ENCODE measurements around the gene PAK3. TPM values are rescaled to one million over a fixed set of nuclear protein-coding genes. Genes with fewer than 3 reads are reported as not detected.

PAK3 gene
- polyA plus RNA-seq, 4 donors, result under 0.01 to 0.53 (median 0.51) TPM; not detected in 1

DNA sequence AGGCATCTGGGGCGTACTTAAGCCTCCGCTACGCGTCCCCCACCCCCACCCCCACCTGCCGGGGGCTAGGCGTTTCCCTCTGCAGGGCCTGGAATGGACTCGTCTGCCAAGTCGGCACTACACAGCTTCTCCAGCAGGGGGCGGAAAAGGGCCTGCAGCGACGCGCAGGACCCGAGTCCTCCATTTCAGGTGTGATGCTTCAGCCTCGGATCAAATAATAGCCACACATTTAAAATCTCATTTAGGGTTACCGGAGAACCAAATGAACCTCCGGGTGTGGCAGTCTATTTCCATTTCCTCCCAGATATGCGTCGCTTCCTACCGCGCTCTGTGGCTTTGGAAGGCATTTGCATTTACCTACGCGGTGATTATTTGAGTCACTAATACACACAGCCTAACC is 2.9 kb downstream of the PAK3 start:
- Histone ChIP-seq H3K36me3 (ENCODE audit: control insufficient read depth in 3 of 3, insufficient read depth in 2 of 3, low read depth in 1 of 3, low read length in 3 of 3) (no peaks in the 10 kb centered on the region), H3K27me3 (ENCODE audit: control insufficient read depth in 3 of 3, insufficient read depth in 3 of 3, low read length in 3 of 3) (peaks cover 0 to 14% (median 0%) of the 10 kb centered on the region in 3 donors), H3K4me3 (ENCODE audit: low read depth in 1 of 3, low read length in 3 of 3) (no peak overlapping the region), H3K27ac (ENCODE audit: low read depth in 1 of 3, low read length in 2 of 3) (no peak overlapping the region), H3K9me3 (ENCODE audit: control insufficient read depth in 2 of 2, insufficient read depth in 1 of 2, low read depth in 1 of 2, low read length in 1 of 2) (no peaks in the 10 kb centered on the region), H3K4me1 (ENCODE audit: control insufficient read depth in 3 of 3, insufficient read depth in 2 of 3, low read depth in 1 of 3, low read length in 2 of 3) (no peaks in the 10 kb centered on the region)
- DNase-seq, result peak; percentile 22 to 36
- 15 to 23% (median 17%) methylated on average over 16 to 22 of the region's 22 CpGs for WGBS, 3 donors
- FAIRE-seq, result no peak

DNA sequence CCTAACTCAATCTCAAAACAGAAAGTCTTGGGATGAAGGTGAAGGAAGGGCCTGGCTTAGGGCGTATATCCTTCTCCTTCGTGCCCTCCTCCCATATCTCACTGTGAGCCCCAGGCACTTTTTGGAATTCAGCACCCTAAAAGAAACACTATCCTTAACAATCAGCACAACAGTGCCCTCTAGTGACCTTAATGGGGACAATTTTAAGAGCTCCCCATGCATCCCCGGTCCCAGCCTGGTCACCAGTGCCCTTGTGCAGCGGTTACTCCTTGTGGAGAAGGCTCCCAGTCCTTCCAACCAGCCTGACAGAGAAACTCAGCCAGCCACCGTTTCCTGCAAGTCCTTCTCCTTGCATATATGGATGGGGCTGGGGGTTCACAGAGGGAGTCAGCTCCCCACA is 4.2 kb downstream of the PAK3 start:
- no peaks in the 10 kb centered on the region for H3K9me3 ChIP-seq (ENCODE audit: control insufficient read depth in 2 of 2, insufficient read depth in 1 of 2, low read depth in 1 of 2, low read length in 1 of 2)
- no peak overlapping the region for H3K27ac ChIP-seq (ENCODE audit: low read depth in 1 of 3, low read length in 2 of 3)
- H3K4me1 ChIP-seq (ENCODE audit: control insufficient read depth in 3 of 3, insufficient read depth in 2 of 3, low read depth in 1 of 3, low read length in 2 of 3), result no peaks in the 10 kb centered on the region
- H3K27me3 ChIP-seq (ENCODE audit: control insufficient read depth in 3 of 3, insufficient read depth in 3 of 3, low read length in 3 of 3), result peaks cover 0 to 14% (median 0%) of the 10 kb centered on the region in 3 donors
- no peaks in the 10 kb centered on the region for H3K36me3 ChIP-seq (ENCODE audit: control insufficient read depth in 3 of 3, insufficient read depth in 2 of 3, low read depth in 1 of 3, low read length in 3 of 3)
- H3K4me3 ChIP-seq (ENCODE audit: low read depth in 1 of 3, low read length in 3 of 3), result no peak overlapping the region
- peak; percentile 16 to 26 for DNase-seq
- 20 to 25% (median 22%) methylated on average over 5 of the region's 5 CpGs for WGBS, 3 donors
- FAIRE-seq, result no peak

DNA sequence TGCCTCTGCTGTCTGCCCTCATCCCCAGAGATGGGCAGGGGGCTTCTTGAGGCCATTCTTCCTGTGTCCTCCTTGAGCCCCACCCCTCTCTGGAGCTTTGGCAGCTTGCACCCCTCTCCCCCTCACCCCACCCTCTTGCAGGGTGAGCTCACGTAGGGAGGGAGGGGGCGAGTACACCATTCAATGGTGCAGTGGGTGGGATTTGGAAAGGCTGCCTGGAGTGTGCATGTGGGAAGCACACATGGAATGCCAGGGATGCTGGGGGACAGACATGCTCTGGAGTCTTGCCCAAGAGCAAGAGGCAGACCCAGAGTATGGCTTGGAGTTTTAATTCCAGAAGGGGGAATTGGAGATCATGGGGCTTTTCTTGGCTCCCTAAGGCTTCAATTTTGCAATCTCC is 5.6 kb downstream of the PAK3 start:
- H3K9me3 ChIP-seq (ENCODE audit: control insufficient read depth in 2 of 2, insufficient read depth in 1 of 2, low read depth in 1 of 2, low read length in 1 of 2), result no peaks in the 10 kb centered on the region
- H3K4me1 ChIP-seq (ENCODE audit: control insufficient read depth in 3 of 3, insufficient read depth in 2 of 3, low read depth in 1 of 3, low read length in 2 of 3), result no peaks in the 10 kb centered on the region
- DNase-seq (no peak), FAIRE-seq (no peak)
- 31 to 67% methylated on average over 2 of the region's 2 CpGs; no CpG with 5 or more reads in 1 of the 3 donors for WGBS, 3 donors
- no peak overlapping the region for H3K4me3 ChIP-seq (ENCODE audit: low read depth in 1 of 3, low read length in 3 of 3)
- H3K36me3 ChIP-seq (ENCODE audit: control insufficient read depth in 3 of 3, insufficient read depth in 2 of 3, low read depth in 1 of 3, low read length in 3 of 3), result no peaks in the 10 kb centered on the region
- H3K27me3 ChIP-seq (ENCODE audit: control insufficient read depth in 3 of 3, insufficient read depth in 3 of 3, low read length in 3 of 3), result peaks cover 0 to 4% (median 0%) of the 10 kb centered on the region in 3 donors
- H3K27ac ChIP-seq (ENCODE audit: low read depth in 1 of 3, low read length in 2 of 3), result no peak overlapping the region

DNA sequence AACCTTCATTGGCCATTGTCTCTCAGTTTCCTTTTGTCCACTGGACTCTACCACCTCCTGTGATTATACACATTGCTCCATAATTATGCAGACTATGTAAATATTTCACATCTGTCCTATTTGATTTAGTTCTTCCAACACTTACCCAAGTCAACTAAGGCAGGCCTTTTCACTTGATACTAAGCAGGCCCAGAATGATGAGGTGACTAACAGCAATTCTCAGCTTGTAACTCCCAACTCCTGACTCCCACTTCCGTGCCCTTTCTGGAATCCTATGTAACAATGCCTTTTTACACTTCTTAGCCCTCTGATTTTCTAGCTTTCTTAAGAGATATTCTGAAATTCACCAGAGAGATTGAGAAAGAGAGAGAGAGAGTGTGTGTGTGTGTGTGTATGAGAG is 6.6 kb downstream of the PAK3 start:
- DNase-seq (no peak), FAIRE-seq (no peak)
- WGBS, 3 donors, result 67 to 77% (median 74%) methylated on average over 1 of the region's 1 CpG
- no peaks in the 10 kb centered on the region for H3K36me3 ChIP-seq (ENCODE audit: control insufficient read depth in 3 of 3, insufficient read depth in 2 of 3, low read depth in 1 of 3, low read length in 3 of 3)
- no peaks in the 10 kb centered on the region for H3K4me1 ChIP-seq (ENCODE audit: control insufficient read depth in 3 of 3, insufficient read depth in 2 of 3, low read depth in 1 of 3, low read length in 2 of 3)
- no peaks in the 10 kb centered on the region for H3K9me3 ChIP-seq (ENCODE audit: control insufficient read depth in 2 of 2, insufficient read depth in 1 of 2, low read depth in 1 of 2, low read length in 1 of 2)
- no peaks in the 10 kb centered on the region for H3K27me3 ChIP-seq (ENCODE audit: control insufficient read depth in 3 of 3, insufficient read depth in 3 of 3, low read length in 3 of 3)
- H3K27ac ChIP-seq (ENCODE audit: low read depth in 1 of 3, low read length in 2 of 3), result no peak overlapping the region
- H3K4me3 ChIP-seq (ENCODE audit: low read depth in 1 of 3, low read length in 3 of 3), result no peak overlapping the region

DNA sequence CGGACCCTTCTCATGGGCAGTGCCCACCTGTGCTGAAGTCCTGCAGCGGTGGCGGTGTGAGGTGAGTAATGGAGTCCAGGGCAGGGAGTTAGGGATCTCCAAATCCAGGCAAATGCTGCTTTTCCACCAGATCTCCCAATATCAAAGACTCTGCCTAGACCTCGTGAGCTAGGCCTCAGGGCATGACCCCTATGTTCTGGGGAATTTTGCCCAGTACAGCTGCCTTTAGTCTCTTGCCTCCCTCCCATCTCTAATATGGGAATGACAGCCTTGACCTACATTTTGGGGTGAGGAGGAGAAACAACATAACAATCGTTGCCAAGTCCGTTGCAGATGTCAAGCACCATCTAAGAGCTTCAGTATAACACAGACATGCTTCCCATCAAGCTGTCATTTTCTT is 7.3 kb downstream of the PAK3 start:
- Histone ChIP-seq H3K27ac (ENCODE audit: low read depth in 1 of 3, low read length in 2 of 3) (no peak overlapping the region), H3K4me1 (ENCODE audit: control insufficient read depth in 3 of 3, insufficient read depth in 2 of 3, low read depth in 1 of 3, low read length in 2 of 3) (no peaks in the 10 kb centered on the region), H3K36me3 (ENCODE audit: control insufficient read depth in 3 of 3, insufficient read depth in 2 of 3, low read depth in 1 of 3, low read length in 3 of 3) (no peaks in the 10 kb centered on the region), H3K27me3 (ENCODE audit: control insufficient read depth in 3 of 3, insufficient read depth in 3 of 3, low read length in 3 of 3) (no peaks in the 10 kb centered on the region), H3K9me3 (ENCODE audit: control insufficient read depth in 2 of 2, insufficient read depth in 1 of 2, low read depth in 1 of 2, low read length in 1 of 2) (no peaks in the 10 kb centered on the region), H3K4me3 (ENCODE audit: low read depth in 1 of 3, low read length in 3 of 3) (no peak overlapping the region)
- FAIRE-seq (no peak), DNase-seq (no peak)
- 67 to 80% (median 69%) methylated on average over 6 of the region's 6 CpGs for WGBS, 3 donors

DNA sequence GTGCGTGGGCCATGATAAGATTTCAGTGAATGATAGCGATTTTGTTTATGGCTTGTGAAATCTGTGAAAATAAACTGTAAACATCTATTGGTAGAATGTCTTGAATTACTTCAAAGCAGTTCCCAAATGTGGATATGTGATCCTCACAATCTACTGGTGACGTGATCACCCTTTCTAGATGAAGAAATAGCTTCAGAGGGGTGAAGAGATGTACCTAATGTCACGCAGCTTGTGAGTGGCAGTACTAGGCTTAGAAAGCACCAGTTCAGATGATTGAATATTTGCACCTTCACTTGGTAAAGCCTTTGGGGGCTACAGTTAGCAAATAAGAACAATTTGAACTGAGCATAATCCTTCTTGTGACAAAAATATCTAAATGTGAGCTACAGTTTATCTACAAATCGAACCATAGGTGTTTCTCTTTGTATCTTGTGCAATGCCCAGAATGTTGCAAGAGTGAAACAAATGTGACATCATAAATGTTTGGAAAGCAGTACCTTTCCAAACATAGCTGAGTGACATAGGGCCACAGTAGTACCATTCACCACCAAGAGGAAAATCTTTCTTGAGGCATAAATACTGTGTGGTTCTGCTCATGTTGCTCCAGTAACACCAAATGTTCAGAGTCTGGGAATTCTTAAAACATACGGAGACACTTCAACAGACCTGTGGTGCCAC is 14.2 kb downstream of the PAK3 start:
- FAIRE-seq (no peak), DNase-seq (no peak)
- H3K27ac ChIP-seq (ENCODE audit: low read depth in 1 of 3, low read length in 2 of 3), result no peak overlapping the region
- 71 to 87% (median 74%) methylated on average over 6 of the region's 6 CpGs for WGBS, 3 donors
- no peaks in the 10 kb centered on the region for H3K4me1 ChIP-seq (ENCODE audit: control insufficient read depth in 3 of 3, insufficient read depth in 2 of 3, low read depth in 1 of 3, low read length in 2 of 3)
- H3K4me3 ChIP-seq (ENCODE audit: low read depth in 1 of 3, low read length in 3 of 3), result no peak overlapping the region
- no peaks in the 10 kb centered on the region for H3K36me3 ChIP-seq (ENCODE audit: control insufficient read depth in 3 of 3, insufficient read depth in 2 of 3, low read depth in 1 of 3, low read length in 3 of 3)
- no peaks in the 10 kb centered on the region for H3K27me3 ChIP-seq (ENCODE audit: control insufficient read depth in 3 of 3, insufficient read depth in 3 of 3, low read length in 3 of 3)
- H3K9me3 ChIP-seq (ENCODE audit: control insufficient read depth in 2 of 2, insufficient read depth in 1 of 2, low read depth in 1 of 2, low read length in 1 of 2), result no peaks in the 10 kb centered on the region

DNA sequence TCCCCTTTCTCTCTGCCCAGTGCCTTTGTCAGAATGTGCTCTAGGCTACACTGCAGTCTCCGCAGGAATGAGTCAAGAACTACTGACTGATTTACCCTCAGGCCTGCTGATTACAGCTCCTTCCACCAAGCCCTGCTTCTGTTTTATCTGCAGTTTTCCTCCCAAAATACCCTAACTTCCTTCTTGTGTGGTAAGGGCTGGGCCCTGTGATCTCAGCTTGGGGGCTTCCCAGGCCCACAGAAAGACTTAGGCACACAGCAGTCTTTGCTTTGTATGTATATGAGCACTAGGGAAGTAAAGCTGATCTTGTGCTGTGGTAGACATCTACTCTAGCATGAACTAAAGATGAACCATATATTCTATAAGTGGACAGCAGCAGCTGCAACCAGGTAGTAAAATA is 18.8 kb downstream of the PAK3 start:
- Histone ChIP-seq H3K4me1 (ENCODE audit: control insufficient read depth in 3 of 3, insufficient read depth in 2 of 3, low read depth in 1 of 3, low read length in 2 of 3) (no peaks in the 10 kb centered on the region), H3K4me3 (ENCODE audit: low read depth in 1 of 3, low read length in 3 of 3) (no peak overlapping the region), H3K27ac (ENCODE audit: low read depth in 1 of 3, low read length in 2 of 3) (no peak overlapping the region), H3K36me3 (ENCODE audit: control insufficient read depth in 3 of 3, insufficient read depth in 2 of 3, low read depth in 1 of 3, low read length in 3 of 3) (no peaks in the 10 kb centered on the region), H3K9me3 (ENCODE audit: control insufficient read depth in 2 of 2, insufficient read depth in 1 of 2, low read depth in 1 of 2, low read length in 1 of 2) (no peaks in the 10 kb centered on the region), H3K27me3 (ENCODE audit: control insufficient read depth in 3 of 3, insufficient read depth in 3 of 3, low read length in 3 of 3) (no peaks in the 10 kb centered on the region)
- 84 to 100% (median 88%) methylated on average over 1 of the region's 1 CpG for WGBS, 3 donors
- no peak for FAIRE-seq
- no peak for DNase-seq

DNA sequence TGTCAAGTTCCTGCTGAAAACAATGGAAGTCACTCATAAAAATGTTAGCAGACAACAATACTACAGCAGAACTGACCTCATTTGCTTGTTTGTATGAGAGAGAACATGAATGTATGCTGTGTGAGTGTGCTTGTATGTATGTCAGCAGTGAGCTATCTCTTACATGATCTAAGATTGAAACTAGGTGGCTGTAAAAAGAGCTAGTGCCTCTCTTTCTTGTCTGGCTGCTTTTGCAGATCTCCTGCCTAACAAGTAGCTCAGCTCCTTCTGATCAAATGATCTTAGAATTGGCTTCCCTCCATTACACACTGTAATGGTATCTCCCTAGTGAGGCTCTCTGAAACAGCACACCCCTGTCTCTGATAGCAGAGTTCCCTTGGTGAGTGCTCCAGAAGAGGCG is 20.7 kb downstream of the PAK3 start:
- no peaks in the 10 kb centered on the region for H3K9me3 ChIP-seq (ENCODE audit: control insufficient read depth in 2 of 2, insufficient read depth in 1 of 2, low read depth in 1 of 2, low read length in 1 of 2)
- no peaks in the 10 kb centered on the region for H3K4me1 ChIP-seq (ENCODE audit: control insufficient read depth in 3 of 3, insufficient read depth in 2 of 3, low read depth in 1 of 3, low read length in 2 of 3)
- DNase-seq (no peak), FAIRE-seq (no peak)
- H3K36me3 ChIP-seq (ENCODE audit: control insufficient read depth in 3 of 3, insufficient read depth in 2 of 3, low read depth in 1 of 3, low read length in 3 of 3), result no peaks in the 10 kb centered on the region
- H3K27me3 ChIP-seq (ENCODE audit: control insufficient read depth in 3 of 3, insufficient read depth in 3 of 3, low read length in 3 of 3), result no peaks in the 10 kb centered on the region
- H3K4me3 ChIP-seq (ENCODE audit: low read depth in 1 of 3, low read length in 3 of 3), result no peak overlapping the region
- 72 to 91% (median 89%) methylated on average over 1 of the region's 1 CpG for WGBS, 3 donors
- H3K27ac ChIP-seq (ENCODE audit: low read depth in 1 of 3, low read length in 2 of 3), result no peak overlapping the region

DNA sequence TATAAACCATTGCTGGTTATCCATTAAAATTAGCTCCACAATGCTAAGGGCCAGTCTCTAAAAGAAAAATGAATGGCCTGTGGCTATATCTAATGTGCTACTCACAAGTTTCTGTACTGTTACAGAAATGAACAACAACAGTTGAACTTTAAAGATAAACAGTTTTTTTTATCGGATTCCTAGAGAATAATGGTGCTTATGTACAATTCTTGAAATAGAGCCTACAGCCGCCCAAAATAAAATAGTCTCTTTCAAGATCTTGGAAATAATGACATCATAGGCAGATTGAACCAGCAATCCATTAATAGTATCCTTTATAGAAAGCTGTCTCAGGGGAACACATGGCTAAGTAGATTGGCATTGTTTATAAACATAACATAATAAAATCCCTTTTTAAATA is 23.4 kb downstream of the PAK3 start:
- no peaks in the 10 kb centered on the region for H3K4me1 ChIP-seq (ENCODE audit: control insufficient read depth in 3 of 3, insufficient read depth in 2 of 3, low read depth in 1 of 3, low read length in 2 of 3)
- no peak for FAIRE-seq

More for the DNA sequence above, 23.4 kb downstream of the PAK3 start:
- Histone ChIP-seq H3K36me3 (ENCODE audit: control insufficient read depth in 3 of 3, insufficient read depth in 2 of 3, low read depth in 1 of 3, low read length in 3 of 3) (no peaks in the 10 kb centered on the region), H3K9me3 (ENCODE audit: control insufficient read depth in 2 of 2, insufficient read depth in 1 of 2, low read depth in 1 of 2, low read length in 1 of 2) (no peaks in the 10 kb centered on the region), H3K4me3 (ENCODE audit: low read depth in 1 of 3, low read length in 3 of 3) (no peak overlapping the region), H3K27me3 (ENCODE audit: control insufficient read depth in 3 of 3, insufficient read depth in 3 of 3, low read length in 3 of 3) (no peaks in the 10 kb centered on the region), H3K27ac (ENCODE audit: low read depth in 1 of 3, low read length in 2 of 3) (no peak overlapping the region)
- WGBS, 3 donors, result 65 to 84% (median 67%) methylated on average over 2 of the region's 2 CpGs
- no peak for DNase-seq
